ENCODE results near the gene RAD9B. TPM values are rescaled to one million over a fixed set of nuclear protein-coding genes. Genes with fewer than 3 reads are reported as not detected.
A peak's percentile ranks its signal among the peaks of the same experiment; 100 is the strongest.
"Not testable (repeated sequence)": the region's sequence is repeated elsewhere in the genome, so short reads cannot be mapped to it uniquely, and the experiment has no call there.

The RAD9B gene
- total RNA-seq, 1 experiment from 2014 or later = 0.41 TPM

GRCh38 chr12:110516995-110517394 is 14.9 kb downstream of the RAD9B start:
- in situ Hi-C loops (cut with HindIII; ENCODE audit: low sequenced_read_pairs) = no loop called here
- DNase-seq (ENCODE audit: low spot score) = no peak

- in situ Hi-C loops (cut with HindIII; ENCODE audit: low sequenced_read_pairs); DNase-seq (ENCODE audit: low spot score): not testable (repeated sequence)
Observed at GRCh38 chr12:110518014-110518413, 15.9 kb downstream of the RAD9B start.

- in situ Hi-C loops (cut with HindIII; ENCODE audit: low sequenced_read_pairs); DNase-seq (ENCODE audit: low spot score): not testable (repeated sequence)
Observed at GRCh38 chr12:110520876-110521712, 19.0 kb downstream of the RAD9B start.

- DNase-seq (ENCODE audit: low spot score) = no peak
- in situ Hi-C loops (cut with HindIII; ENCODE audit: low sequenced_read_pairs) = no loop called here
Observed at GRCh38 chr12:110528277-110528839, 26.2 kb downstream of the RAD9B start.

GRCh38 chr12:110530511-110530910 is 28.4 kb downstream of the RAD9B start:
- in situ Hi-C loops (cut with HindIII; ENCODE audit: low sequenced_read_pairs) = no loop called here
- no peak for DNase-seq (ENCODE audit: low spot score)

GRCh38 chr12:110531741-110532333 is 29.7 kb downstream of the RAD9B start:
- peak; percentile 67 for DNase-seq (ENCODE audit: low spot score)
- in situ Hi-C loops (cut with HindIII; ENCODE audit: low sequenced_read_pairs) = no loop called here

- in situ Hi-C loops (cut with HindIII; ENCODE audit: low sequenced_read_pairs) = no loop called here
- no peak for DNase-seq (ENCODE audit: low spot score)
Observed at GRCh38 chr12:110532644-110533043, 30.5 kb downstream of the RAD9B start.

GRCh38 chr12:110533607-110534006 is 31.5 kb downstream of the RAD9B start:
- no peak for DNase-seq (ENCODE audit: low spot score)
- in situ Hi-C loops (cut with HindIII; ENCODE audit: low sequenced_read_pairs) = no loop called here

- in situ Hi-C loops (cut with HindIII; ENCODE audit: low sequenced_read_pairs) = no loop called here
Observed at GRCh38 chr12:110534811-110535210, 32.7 kb downstream of the RAD9B start.

GRCh38 chr12:110536834-110537604 is 34.9 kb downstream of the RAD9B start:
- in situ Hi-C loops (cut with HindIII; ENCODE audit: low sequenced_read_pairs) = no loop called here
- DNase-seq (ENCODE audit: low spot score) = no peak

More at GRCh38 chr12:110534811-110535210, 32.7 kb downstream of the RAD9B start:
- no peak for DNase-seq (ENCODE audit: low spot score)

GRCh38 chr12:110537605-110538409 is 35.7 kb downstream of the RAD9B start:
- in situ Hi-C loops (cut with HindIII; ENCODE audit: low sequenced_read_pairs) = no loop called here
- peak; percentile 42 for DNase-seq (ENCODE audit: low spot score)

- in situ Hi-C loops (cut with HindIII; ENCODE audit: low sequenced_read_pairs) = no loop called here
- peak; percentile 41 for DNase-seq (ENCODE audit: low spot score)
Observed at GRCh38 chr12:110538869-110539622, 36.9 kb downstream of the RAD9B start.

- in situ Hi-C loops (cut with HindIII; ENCODE audit: low sequenced_read_pairs) = no loop called here
- DNase-seq (ENCODE audit: low spot score) = no peak
Observed at GRCh38 chr12:110540048-110540447, 37.9 kb downstream of the RAD9B start.

- DNase-seq (ENCODE audit: low spot score) = peak; percentile 85
- in situ Hi-C loops (cut with HindIII; ENCODE audit: low sequenced_read_pairs) = no loop called here
Observed at GRCh38 chr12:110543252-110543959, 41.3 kb downstream of the RAD9B start.

GRCh38 chr12:110543965-110544364 is 41.8 kb downstream of the RAD9B start:
- in situ Hi-C loops (cut with HindIII; ENCODE audit: low sequenced_read_pairs) = no loop called here
- DNase-seq (ENCODE audit: low spot score) = no peak

- DNase-seq (ENCODE audit: low spot score); in situ Hi-C loops (cut with HindIII; ENCODE audit: low sequenced_read_pairs): not testable (repeated sequence)
Observed at GRCh38 chr12:110545259-110545658, 43.1 kb downstream of the RAD9B start.

GRCh38 chr12:110545812-110546211 is 43.7 kb downstream of the RAD9B start:
- in situ Hi-C loops (cut with HindIII; ENCODE audit: low sequenced_read_pairs) = no loop called here

GRCh38 chr12:110546339-110546738 is 44.2 kb downstream of the RAD9B start:
- in situ Hi-C loops (cut with HindIII; ENCODE audit: low sequenced_read_pairs) = no loop called here
- DNase-seq (ENCODE audit: low spot score) = no peak

More at GRCh38 chr12:110545812-110546211, 43.7 kb downstream of the RAD9B start:
- DNase-seq (ENCODE audit: low spot score) = no peak
